Left lung (tissue), 10 donors: Measurements from ENCODE around the gene NDUFV1. TPM values are rescaled to one million over a fixed set of nuclear protein-coding genes. Genes with fewer than 3 reads are reported as not detected.

ENCODE experiments used
- ATAC-seq: fragments of 200-7000 bp; cut with Tn5 transposase; one replicate; pipeline ENCODE4 v1.9.1; 2020; ENCODE audit warnings: moderate library complexity
- DNase-seq, 4 donors: peaks; one replicate each; pipeline ENCODE4 v3.0.0-alpha.2; 2013 to 2020
- H3K27ac ChIP-seq, 2 donors: fragments of 200-600 bp; sonication (generic) in 1 of 2; one replicate each; pipeline versions ENCODE4 v1.5.0 to v1.8.0; 2020 to 2021
- H3K27me3 ChIP-seq, 2 donors: fragments of 200-600 bp; sonication (generic) in 1 of 2; one replicate each; pipeline versions ENCODE4 v1.5.0 to v1.8.0; 2020 to 2021
- H3K36me3 ChIP-seq, 2 donors: fragments of 200-600 bp; sonication (generic) in 1 of 2; one replicate each; pipeline versions ENCODE4 v1.5.0 to v1.8.0; 2020 to 2021
- H3K4me1 ChIP-seq, 2 donors: fragments of 200-600 bp; one replicate each; pipeline ENCODE4 v1.8.0; 2021
- H3K4me3 ChIP-seq, 2 donors: fragments of 200-600 bp; sonication (generic) in 1 of 2; one replicate each; pipeline versions ENCODE4 v1.5.0 to v1.8.0; 2020 to 2021; ENCODE audit warnings: mild to moderate bottlenecking in 1 of 2
- H3K9me3 ChIP-seq, 2 donors: fragments of 200-600 bp; sonication (generic) in 1 of 2; one replicate each; pipeline versions ENCODE4 v1.5.0 to v1.8.0; 2020 to 2021
- intact Hi-C, 2 donors: fragments of 100-400 bp; cut with DNase I; formaldehyde crosslinking; loops; one replicate each; pipeline versions ENCODE4 v1.11.2 to v1.14.2; 2022
- polyA plus RNA-seq, 6 donors: library from polyadenylated mRNA; unstranded; fragments of 120-200 nt; gene quantifications; one replicate each; pipeline ENCODE4 v1.2.1, GENCODE V29; 2013; ENCODE audit not compliant: insufficient read length in 6 of 6
- total RNA-seq, 2 donors: library from RNA; stranded (reverse); fragmentation: NEBNext Ultra II Directional; extraction: Animal tissue kit (Norgen Biotek cat#: 25700); gene quantifications; one replicate each; pipeline ENCODE4 v1.2.1, GENCODE V29; 2021
- TF ChIP-seq, protein P1 (sequence below), 2 donors: fragments of 200-600 bp; sonication (generic) in 1 of 2; IDR thresholded peaks; one replicate each; pipeline versions ENCODE4 v1.5.0 to v1.8.0; 2021; ENCODE audit warnings: antibody characterized with exemption in 2 of 2
- donor health status: DM: no; HTN: yes; CAD: no.
- donor health status: DM: no; HTN: no; CAD: no.

The NDUFV1 gene
- total and polyA plus RNA-seq, 8 donors: 136 to 204 (median 163) TPM

DNA sequence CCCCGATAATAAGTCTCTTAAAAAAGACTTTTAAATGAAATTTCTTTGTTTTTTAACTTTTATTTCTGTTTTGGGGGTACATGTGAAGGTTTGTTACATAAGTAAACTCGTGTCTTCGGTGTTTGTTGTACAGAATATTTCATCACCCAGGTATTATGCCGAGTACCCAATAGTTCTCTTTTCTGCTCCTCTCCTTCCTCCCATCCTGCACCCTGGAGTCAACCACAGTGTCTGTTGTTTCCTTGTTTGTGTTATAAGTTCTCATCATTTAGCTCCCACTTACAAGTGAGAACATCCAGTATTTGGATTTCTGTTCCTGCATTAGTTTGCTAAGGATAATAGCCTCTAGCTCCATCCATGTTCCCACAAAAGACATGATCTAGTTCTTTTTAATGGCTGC, 24.7 kb upstream of the NDUFV1 start:
- intact Hi-C loops: no loop called here
- no peak for ATAC-seq
- peak overlapping the region; percentile 93 to 95 for H3K27ac ChIP-seq

DNA sequence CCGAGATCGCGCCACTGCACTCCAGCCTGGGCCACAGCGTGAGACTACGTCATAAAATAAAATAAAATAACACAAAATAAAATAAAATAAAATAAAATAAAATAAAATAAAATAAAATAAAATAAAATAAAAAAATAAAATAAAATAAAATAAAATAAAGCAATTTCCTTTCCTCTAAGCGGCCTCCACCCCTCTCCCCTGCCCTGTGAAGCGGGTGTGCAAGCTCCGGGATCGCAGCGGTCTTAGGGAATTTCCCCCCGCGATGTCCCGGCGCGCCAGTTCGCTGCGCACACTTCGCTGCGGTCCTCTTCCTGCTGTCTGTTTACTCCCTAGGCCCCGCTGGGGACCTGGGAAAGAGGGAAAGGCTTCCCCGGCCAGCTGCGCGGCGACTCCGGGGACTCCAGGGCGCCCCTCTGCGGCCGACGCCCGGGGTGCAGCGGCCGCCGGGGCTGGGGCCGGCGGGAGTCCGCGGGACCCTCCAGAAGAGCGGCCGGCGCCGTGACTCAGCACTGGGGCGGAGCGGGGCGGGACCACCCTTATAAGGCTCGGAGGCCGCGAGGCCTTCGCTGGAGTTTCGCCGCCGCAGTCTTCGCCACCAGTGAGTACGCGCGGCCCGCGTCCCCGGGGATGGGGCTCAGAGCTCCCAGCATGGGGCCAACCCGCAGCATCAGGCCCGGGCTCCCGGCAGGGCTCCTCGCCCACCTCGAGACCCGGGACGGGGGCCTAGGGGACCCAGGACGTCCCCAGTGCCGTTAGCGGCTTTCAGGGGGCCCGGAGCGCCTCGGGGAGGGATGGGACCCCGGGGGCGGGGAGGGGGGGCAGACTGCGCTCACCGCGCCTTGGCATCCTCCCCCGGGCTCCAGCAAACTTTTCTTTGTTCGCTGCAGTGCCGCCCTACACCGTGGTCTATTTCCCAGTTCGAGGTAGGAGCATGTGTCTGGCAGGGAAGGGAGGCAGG, 23.2 kb upstream of the NDUFV1 start, which contains the start of gene GSTP1:
Gene GSTP1, plus strand, starts transcription at position 566 of the 958 bp plus-strand sequence. Its CDS starts 32 bp downstream, at position 598.
- TF ChIP-seq, protein P1, sequence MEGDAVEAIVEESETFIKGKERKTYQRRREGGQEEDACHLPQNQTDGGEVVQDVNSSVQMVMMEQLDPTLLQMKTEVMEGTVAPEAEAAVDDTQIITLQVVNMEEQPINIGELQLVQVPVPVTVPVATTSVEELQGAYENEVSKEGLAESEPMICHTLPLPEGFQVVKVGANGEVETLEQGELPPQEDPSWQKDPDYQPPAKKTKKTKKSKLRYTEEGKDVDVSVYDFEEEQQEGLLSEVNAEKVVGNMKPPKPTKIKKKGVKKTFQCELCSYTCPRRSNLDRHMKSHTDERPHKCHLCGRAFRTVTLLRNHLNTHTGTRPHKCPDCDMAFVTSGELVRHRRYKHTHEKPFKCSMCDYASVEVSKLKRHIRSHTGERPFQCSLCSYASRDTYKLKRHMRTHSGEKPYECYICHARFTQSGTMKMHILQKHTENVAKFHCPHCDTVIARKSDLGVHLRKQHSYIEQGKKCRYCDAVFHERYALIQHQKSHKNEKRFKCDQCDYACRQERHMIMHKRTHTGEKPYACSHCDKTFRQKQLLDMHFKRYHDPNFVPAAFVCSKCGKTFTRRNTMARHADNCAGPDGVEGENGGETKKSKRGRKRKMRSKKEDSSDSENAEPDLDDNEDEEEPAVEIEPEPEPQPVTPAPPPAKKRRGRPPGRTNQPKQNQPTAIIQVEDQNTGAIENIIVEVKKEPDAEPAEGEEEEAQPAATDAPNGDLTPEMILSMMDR (IDR thresholded peaks at IDR 0.05): peak; percentile 84 to 90
- H3K4me1 ChIP-seq: peaks cover 12 to 63% of the 10 kb centered on the region in 2 donors
- intact Hi-C loops: no loop called here
- peak; percentile 91 to 96 (median 94) for DNase-seq
- peaks cover 0 to 40% of the 10 kb centered on the region in 2 donors for H3K36me3 ChIP-seq
- H3K27me3 ChIP-seq: peaks cover 0 to 6% of the 10 kb centered on the region in 2 donors
- H3K27ac ChIP-seq: peak within 1 kb of the TSS; percentile 93 to 95
- ATAC-seq: peak; percentile 90
- no peaks in the 10 kb centered on the region for H3K9me3 ChIP-seq
- H3K4me3 ChIP-seq: peak within 1 kb of the TSS; percentile 86 to 95

More for the DNA sequence above, 24.7 kb upstream of the NDUFV1 start:
- Histone ChIP-seq H3K36me3 (peaks cover 0 to 25% of the 10 kb centered on the region in 2 donors), H3K4me3 (no peak overlapping the region), H3K27me3 (peaks cover 0 to 12% of the 10 kb centered on the region in 2 donors), H3K4me1 (peaks cover 12 to 51% of the 10 kb centered on the region in 2 donors), H3K9me3 (no peaks in the 10 kb centered on the region)
- TF ChIP-seq, protein P1 (IDR thresholded peaks at IDR 0.05): no peak
- DNase-seq: no peak

DNA sequence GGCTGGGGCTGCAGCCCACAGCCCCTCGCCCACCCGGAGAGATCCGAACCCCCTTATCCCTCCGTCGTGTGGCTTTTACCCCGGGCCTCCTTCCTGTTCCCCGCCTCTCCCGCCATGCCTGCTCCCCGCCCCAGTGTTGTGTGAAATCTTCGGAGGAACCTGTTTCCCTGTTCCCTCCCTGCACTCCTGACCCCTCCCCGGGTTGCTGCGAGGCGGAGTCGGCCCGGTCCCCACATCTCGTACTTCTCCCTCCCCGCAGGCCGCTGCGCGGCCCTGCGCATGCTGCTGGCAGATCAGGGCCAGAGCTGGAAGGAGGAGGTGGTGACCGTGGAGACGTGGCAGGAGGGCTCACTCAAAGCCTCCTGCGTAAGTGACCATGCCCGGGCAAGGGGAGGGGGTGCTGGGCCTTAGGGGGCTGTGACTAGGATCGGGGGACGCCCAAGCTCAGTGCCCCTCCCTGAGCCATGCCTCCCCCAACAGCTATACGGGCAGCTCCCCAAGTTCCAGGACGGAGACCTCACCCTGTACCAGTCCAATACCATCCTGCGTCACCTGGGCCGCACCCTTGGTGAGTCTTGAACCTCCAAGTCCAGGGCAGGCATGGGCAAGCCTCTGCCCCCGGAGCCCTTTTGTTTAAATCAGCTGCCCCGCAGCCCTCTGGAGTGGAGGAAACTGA, 22.4 kb upstream of the NDUFV1 start:
- peaks cover 0 to 6% of the 10 kb centered on the region in 2 donors for H3K27me3 ChIP-seq
- intact Hi-C loops: no loop called here
- DNase-seq (peak; percentile 56 to 93 (median 82)), ATAC-seq (peak; percentile 71)
- H3K4me1 ChIP-seq: peaks cover 12 to 62% of the 10 kb centered on the region in 2 donors
- peak overlapping the region; percentile 86 to 95 for H3K4me3 ChIP-seq
- TF ChIP-seq, protein P1 (IDR thresholded peaks at IDR 0.05): no peak
- H3K9me3 ChIP-seq: no peaks in the 10 kb centered on the region
- H3K27ac ChIP-seq: peak overlapping the region; percentile 93 to 95
- H3K36me3 ChIP-seq: peaks cover 0 to 48% of the 10 kb centered on the region in 2 donors

DNA sequence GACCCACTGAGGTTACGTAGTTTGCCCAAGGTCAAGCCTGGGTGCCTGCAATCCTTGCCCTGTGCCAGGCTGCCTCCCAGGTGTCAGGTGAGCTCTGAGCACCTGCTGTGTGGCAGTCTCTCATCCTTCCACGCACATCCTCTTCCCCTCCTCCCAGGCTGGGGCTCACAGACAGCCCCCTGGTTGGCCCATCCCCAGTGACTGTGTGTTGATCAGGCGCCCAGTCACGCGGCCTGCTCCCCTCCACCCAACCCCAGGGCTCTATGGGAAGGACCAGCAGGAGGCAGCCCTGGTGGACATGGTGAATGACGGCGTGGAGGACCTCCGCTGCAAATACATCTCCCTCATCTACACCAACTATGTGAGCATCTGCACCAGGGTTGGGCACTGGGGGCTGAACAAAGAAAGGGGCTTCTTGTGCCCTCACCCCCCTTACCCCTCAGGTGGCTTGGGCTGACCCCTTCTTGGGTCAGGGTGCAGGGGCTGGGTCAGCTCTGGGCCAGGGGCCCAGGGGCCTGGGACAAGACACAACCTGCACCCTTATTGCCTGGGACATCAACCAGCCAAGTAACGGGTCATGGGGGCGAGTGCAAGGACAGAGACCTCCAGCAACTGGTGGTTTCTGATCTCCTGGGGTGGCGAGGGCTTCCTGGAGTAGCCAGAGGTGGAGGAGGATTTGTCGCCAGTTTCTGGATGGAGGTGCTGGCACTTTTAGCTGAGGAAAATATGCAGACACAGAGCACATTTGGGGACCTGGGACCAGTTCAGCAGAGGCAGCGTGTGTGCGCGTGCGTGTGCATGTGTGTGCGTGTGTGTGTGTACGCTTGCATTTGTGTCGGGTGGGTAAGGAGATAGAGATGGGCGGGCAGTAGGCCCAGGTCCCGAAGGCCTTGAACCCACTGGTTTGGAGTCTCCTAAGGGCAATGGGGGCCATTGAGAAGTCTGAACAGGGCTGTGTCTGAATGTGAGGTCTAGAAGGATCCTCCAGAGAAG, 21.6 kb upstream of the NDUFV1 start:
- TF ChIP-seq, protein P1 (IDR thresholded peaks at IDR 0.05): no peak
- Histone ChIP-seq H3K27me3 (no peaks in the 10 kb centered on the region), H3K4me3 (peak overlapping the region; percentile 86 to 95), H3K4me1 (peaks cover 12 to 56% of the 10 kb centered on the region in 2 donors), H3K36me3 (peaks cover 0 to 49% of the 10 kb centered on the region in 2 donors), H3K9me3 (no peaks in the 10 kb centered on the region), H3K27ac (peak overlapping the region; percentile 93 to 95)
- intact Hi-C loops: no loop called here
- DNase-seq (no peak), ATAC-seq (no peak)
